OCI-LY1 (cell line): ENCODE data around the gene RNASE4.

Experiments
- H2AFZ ChIP-seq: fragments of 200-600 bp; sonication (generic), shearing (Covaris generic); 2 replicates; pipeline ENCODE4 v1.6.0; 2014; ENCODE audit warnings: antibody characterized with exemption, mild to moderate bottlenecking, low read length
- H3F3A ChIP-seq: fragments of 200-600 bp; sonication (generic), shearing (Covaris generic); 2 replicates; pipeline ENCODE4 v1.6.0; 2014; ENCODE audit warnings: mild to moderate bottlenecking, antibody characterized with exemption, low read length, moderate library complexity; ENCODE audit not compliant: insufficient read depth
- H3K27ac ChIP-seq: fragments of 200-600 bp; sonication (generic); 2 replicates; pipeline ENCODE4 v1.5.1; 2014; ENCODE audit warnings: low read length, mixed run types, mild to moderate bottlenecking, low read depth; ENCODE audit not compliant: poor library complexity, severe bottlenecking
- H3K27me3 ChIP-seq: fragments of 200-600 bp; sonication (generic); 2 replicates; pipeline ENCODE4 v1.6.0; 2014; ENCODE audit warnings: antibody characterized with exemption, mild to moderate bottlenecking, low read length, moderate library complexity; ENCODE audit not compliant: insufficient read depth
- H3K36me3 ChIP-seq: fragments of 200-600 bp; sonication (generic); 2 replicates; pipeline ENCODE4 v1.6.1; 2014; ENCODE audit warnings: mild to moderate bottlenecking, antibody characterized with exemption, low read length, moderate library complexity, mixed read lengths; ENCODE audit not compliant: insufficient read depth
- H3K4me1 ChIP-seq: fragments of 200-600 bp; sonication (generic); 2 replicates; pipeline ENCODE4 v1.5.1; 2014; ENCODE audit warnings: mild to moderate bottlenecking, low read length, moderate library complexity; ENCODE audit not compliant: insufficient read depth, severe bottlenecking
- H3K4me2 ChIP-seq: fragments of 200-600 bp; sonication (generic), shearing (Covaris generic); 2 replicates; pipeline ENCODE4 v1.6.1; 2014; ENCODE audit warnings: low read length
- H3K4me3 ChIP-seq: fragments of 200-600 bp; sonication (generic); 2 replicates; pipeline ENCODE4 v1.5.1; 2014; ENCODE audit warnings: low read length, low read depth, mild to moderate bottlenecking, mixed read lengths; ENCODE audit not compliant: poor library complexity, severe bottlenecking
- H3K79me2 ChIP-seq: fragments of 200-600 bp; shearing (Covaris generic); 2 replicates; pipeline ENCODE4 v1.6.1; 2016; ENCODE audit warnings: mixed run types, low read length, mixed read lengths; ENCODE audit not compliant: insufficient read depth
- H3K9ac ChIP-seq: fragments of 200-600 bp; sonication (generic), shearing (Covaris generic); 2 replicates; pipeline ENCODE4 v1.6.1; 2014; ENCODE audit warnings: mild to moderate bottlenecking, low read length, mixed read lengths
- H3K9me2 ChIP-seq: fragments of 200-600 bp; sonication (generic), shearing (Covaris generic); 2 replicates; pipeline ENCODE4 v1.6.1; 2014; ENCODE audit warnings: low read depth, mild to moderate bottlenecking, low read length, mixed read lengths
- H3K9me3 ChIP-seq: fragments of 200-600 bp; shearing (Covaris generic); 2 replicates; pipeline ENCODE4 v1.6.1; 2014; ENCODE audit warnings: low read length, mixed read lengths
- H4K20me1 ChIP-seq: fragments of 200-600 bp; sonication (generic), shearing (Covaris generic); 2 replicates; pipeline ENCODE4 v1.6.0; 2016; ENCODE audit warnings: mild to moderate bottlenecking, low read length; ENCODE audit not compliant: insufficient read depth
- CTCF ChIP-seq: fragments of 200-600 bp; sonication (generic), shearing (Covaris generic); IDR thresholded peaks from 2 replicates; pipeline ENCODE4 v1.5.1; 2017; ENCODE audit warnings: mild to moderate bottlenecking, antibody characterized with exemption, low read length, moderate library complexity, mixed read lengths
- EZH2 ChIP-seq: fragments of 200-600 bp; sonication (generic), shearing (Covaris generic); IDR thresholded peaks from 2 replicates; pipeline ENCODE4 v1.8.0; 2017; ENCODE audit warnings: borderline replicate concordance, mixed run types, mild to moderate bottlenecking, antibody characterized with exemption, low read length, moderate library complexity, mixed read lengths

The RNASE4 gene

GRCh38 chr14:20686386-20687143, 2.2 kb downstream of the RNASE4 start:
- H3K36me3 ChIP-seq = no peaks in the 10 kb centered on the region
- H3K9me2 ChIP-seq = no peaks in the 10 kb centered on the region
- no peaks in the 10 kb centered on the region for H3F3A ChIP-seq
- H3K27ac ChIP-seq = no peak overlapping the region
- H2AFZ ChIP-seq = no peak overlapping the region
- H3K9ac ChIP-seq = no peak overlapping the region
- no peaks in the 10 kb centered on the region for H3K27me3 ChIP-seq
- H4K20me1 ChIP-seq = no peaks in the 10 kb centered on the region
- TF ChIP-seq EZH2 (no peak), CTCF (no peak)
- H3K9me3 ChIP-seq = no peaks in the 10 kb centered on the region
- H3K4me2 ChIP-seq = no peak overlapping the region
- H3K4me1 ChIP-seq = peaks cover 23% of the 10 kb centered on the region
- no peaks in the 10 kb centered on the region for H3K79me2 ChIP-seq
- no peak overlapping the region for H3K4me3 ChIP-seq

DNA sequence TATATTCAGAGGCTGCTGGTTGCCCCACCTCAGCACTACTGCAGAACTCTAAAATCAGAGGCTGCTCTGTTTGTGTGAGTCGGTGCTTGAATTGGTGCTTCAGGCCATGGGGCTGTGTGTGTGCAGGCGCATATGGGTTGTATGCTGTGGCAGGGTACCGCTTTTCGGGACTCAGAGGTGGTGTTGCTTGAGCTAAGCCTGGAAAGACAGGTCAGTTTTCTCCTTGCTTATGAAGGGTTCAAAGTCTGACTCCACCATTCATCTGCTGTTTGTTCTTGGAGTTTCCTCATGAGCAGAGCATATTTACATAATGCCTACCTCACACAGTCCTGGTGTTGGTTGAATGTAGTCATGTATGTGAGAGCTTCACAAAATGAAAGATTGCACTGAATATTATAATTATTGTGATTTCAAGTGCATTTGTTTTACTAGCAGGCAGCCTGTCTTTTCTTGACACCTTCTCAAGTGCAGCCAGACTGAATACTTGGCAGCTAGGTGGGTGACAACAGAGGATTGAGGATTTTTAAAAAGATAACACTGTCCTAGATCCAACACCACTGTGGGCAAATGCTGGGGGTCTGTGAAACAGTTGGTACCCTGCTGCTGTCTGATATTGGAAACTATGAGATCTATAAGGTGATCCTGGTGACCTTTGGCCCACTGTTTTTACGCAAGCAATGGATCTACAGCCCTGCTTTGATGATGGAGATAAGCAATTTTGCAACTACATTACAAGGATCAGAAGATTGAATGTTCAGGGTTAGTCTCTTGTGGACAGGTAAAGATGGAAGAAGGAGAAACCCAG, 3.2 kb downstream of the RNASE4 start:
- H4K20me1 ChIP-seq = no peaks in the 10 kb centered on the region
- no peaks in the 10 kb centered on the region for H3K9me2 ChIP-seq
- no peaks in the 10 kb centered on the region for H3F3A ChIP-seq
- no peaks in the 10 kb centered on the region for H3K27me3 ChIP-seq
- H3K9me3 ChIP-seq = no peaks in the 10 kb centered on the region
- no peaks in the 10 kb centered on the region for H3K36me3 ChIP-seq
- H2AFZ ChIP-seq = no peak overlapping the region
- H3K4me1 ChIP-seq = peaks cover 16% of the 10 kb centered on the region
- H3K4me2 ChIP-seq = no peak overlapping the region
- TF ChIP-seq EZH2 (no peak), CTCF (no peak)
- no peaks in the 10 kb centered on the region for H3K79me2 ChIP-seq
- H3K9ac ChIP-seq = no peak overlapping the region
- no peak overlapping the region for H3K4me3 ChIP-seq
- no peak overlapping the region for H3K27ac ChIP-seq

- no peak within 1 kb of the TSS for H2AFZ ChIP-seq
- no peaks in the 10 kb centered on the region for H3K79me2 ChIP-seq
- H4K20me1 ChIP-seq = no peaks in the 10 kb centered on the region
- H3K27me3 ChIP-seq = no peaks in the 10 kb centered on the region
- no peaks in the 10 kb centered on the region for H3K9me3 ChIP-seq
- no peaks in the 10 kb centered on the region for H3K36me3 ChIP-seq
- no peaks in the 10 kb centered on the region for H3K9me2 ChIP-seq
- no peak for TF ChIP-seq CTCF
- no peak within 1 kb of the TSS for H3K4me2 ChIP-seq
- H3F3A ChIP-seq = no peaks in the 10 kb centered on the region
- H3K4me1 ChIP-seq = peaks cover 16% of the 10 kb centered on the region
- H3K4me3 ChIP-seq = no peak within 1 kb of the TSS
- no peak within 1 kb of the TSS for H3K9ac ChIP-seq
- no peak within 1 kb of the TSS for H3K27ac ChIP-seq
Observed at GRCh38 chr14:20688167-20688839, 3.9 kb downstream of the RNASE4 start, which contains the start of gene ANG. Gene ANG (plus strand): TSS chr14:20688764. CDS start chr14:20693565, 4,801 bp downstream.
